ENCODE measurements around the gene SRPX2. TPM values are rescaled to one million over a fixed set of nuclear protein-coding genes. Genes with fewer than 3 reads are reported as not detected.
"Not testable (repeated sequence)": the region's sequence is repeated elsewhere in the genome, so short reads cannot be mapped to it uniquely, and the experiment has no call there.

SRPX2 gene
- total RNA-seq, 1 experiment from 2014 or later, result 30.6 TPM

DNA sequence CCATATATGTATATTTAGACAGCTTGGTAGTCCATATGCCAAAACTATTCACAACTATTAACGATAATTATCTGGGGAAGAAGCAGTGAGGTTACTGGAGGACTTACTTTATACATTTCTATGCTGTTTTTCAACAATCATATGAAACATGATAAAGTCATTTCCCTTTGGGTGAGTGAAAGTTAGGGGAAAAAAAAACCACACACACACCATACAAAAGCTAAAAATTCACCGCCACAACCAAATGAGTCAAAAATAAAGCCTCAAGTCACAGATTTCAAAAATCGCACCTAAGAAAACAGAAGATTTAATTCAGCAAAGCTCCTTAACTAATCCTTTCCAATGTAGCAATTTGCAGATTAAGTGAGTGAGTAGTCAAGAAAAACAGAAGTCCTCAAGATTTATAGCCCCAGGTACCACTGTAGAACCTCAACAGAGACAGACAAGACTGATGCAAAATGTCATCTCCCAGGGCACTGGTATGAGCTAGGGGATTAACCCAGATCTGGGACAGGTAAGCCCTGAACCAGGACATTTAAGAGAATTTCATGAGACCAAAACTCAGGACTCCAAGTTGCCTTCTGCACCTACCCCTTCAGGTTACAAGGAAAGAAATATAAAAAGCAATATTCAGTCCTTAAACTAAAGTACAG lies 52.8 kb downstream of the SRPX2 start:
- DNase-seq (ENCODE audit: low read depth), result no peak

DNA sequence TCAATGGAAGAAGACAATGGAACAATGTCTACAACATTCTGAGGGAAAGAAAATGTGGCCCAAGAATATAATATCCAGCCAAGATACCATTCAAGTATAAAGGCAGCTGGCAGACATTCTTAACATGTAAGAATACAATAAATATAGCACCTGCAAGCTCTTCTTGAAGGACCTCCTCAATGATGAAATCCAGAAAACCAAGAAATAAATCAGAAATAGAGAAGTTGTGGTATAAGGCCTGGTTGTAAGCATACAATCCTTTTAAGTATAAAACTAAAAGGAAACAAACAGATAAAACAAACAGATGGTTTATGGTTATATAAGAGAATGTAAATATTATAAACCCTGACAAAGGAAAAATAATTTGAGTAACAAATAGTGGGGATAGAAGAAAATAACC lies 54.6 kb downstream of the SRPX2 start:
- no peak for DNase-seq (ENCODE audit: low read depth)

DNA sequence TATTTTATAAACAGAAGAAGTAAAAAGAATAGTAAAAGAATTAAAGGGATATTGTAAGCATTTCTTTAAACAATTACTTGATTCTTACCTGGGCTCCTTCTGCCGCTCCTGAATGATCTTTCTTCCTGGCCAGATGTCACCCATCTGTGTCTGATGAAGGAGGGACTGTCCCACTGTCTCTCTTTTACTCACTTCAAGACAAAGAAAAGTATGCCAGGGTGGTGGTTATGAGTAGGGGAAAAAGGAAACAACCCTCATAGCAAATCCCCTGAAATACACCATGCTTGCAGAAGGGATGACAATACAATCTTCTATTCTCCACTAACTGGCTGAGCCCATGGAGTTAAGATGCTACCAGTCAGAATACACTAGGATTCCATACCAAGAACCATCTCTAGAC lies 56.8 kb downstream of the SRPX2 start:
- DNase-seq (ENCODE audit: low read depth), result no peak

DNA sequence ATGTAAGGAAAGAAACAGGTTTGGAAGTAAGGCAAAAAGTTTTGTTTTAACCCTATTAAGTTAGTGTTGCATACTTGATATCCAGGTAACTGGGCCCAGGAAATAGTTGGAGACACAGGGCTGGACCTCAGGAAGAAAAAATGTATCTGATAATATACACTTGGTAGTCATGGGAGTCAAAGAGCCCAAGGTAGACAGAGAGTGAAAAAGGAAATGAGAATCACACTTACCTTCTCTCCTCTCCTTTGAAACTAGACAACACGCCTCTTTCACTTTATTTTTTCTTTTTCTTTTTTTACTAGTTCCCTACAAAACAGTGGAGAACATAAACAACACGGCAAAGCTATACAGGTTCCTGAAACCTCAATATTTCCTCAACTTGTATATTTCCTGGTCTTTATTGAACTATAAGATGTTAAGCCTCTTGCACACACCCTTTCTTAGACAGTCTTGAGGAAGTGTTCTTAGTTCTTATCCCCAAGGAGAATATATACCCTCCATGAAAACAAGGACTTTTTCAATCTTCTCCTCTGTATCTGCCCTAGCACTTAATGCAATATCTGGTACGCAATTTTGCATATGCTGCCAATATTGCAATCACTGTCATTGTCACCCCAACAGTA lies 60.7 kb downstream of the SRPX2 start:
- DNase-seq (ENCODE audit: low read depth), result no peak

DNA sequence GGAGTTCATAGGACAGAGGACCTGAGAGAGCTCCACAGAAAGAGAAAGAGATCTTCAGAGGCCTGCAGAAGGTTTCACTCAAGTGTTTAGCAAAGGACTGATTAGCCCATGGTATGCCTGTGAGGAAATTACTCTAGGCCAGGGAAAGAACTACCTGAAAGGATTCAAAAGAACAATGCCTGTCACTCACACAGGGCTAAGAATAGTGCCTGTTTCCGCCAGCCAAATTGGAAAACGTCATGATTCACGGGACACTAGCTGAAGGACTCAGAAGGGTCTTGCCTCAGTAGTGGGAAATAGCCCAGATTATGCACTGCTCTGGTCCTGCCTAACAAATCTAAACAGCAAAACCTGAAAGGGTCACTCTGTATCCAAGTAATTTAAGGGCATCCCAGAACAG lies 66.8 kb downstream of the SRPX2 start:
- no peak for DNase-seq (ENCODE audit: low read depth)

DNA sequence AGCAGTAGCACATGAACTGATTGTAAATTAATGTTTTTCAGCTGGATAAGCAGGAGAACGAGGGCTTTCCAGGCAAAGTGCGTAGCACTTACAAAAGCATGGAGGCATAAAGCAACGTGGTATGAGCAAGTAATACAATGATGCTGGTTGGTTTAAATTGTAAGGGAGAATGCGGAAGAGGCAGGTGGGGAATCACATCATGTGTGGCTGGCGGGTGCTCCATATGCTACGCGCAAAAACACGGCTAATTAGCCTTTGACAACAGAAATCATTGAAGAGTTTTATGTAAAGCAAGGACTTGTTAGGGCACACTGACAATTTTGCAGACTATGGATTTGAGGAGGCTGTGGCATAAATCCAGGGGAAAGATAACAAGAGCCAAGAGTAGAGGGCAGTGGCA lies 73.4 kb downstream of the SRPX2 start:
- no peak for DNase-seq (ENCODE audit: low read depth)

DNA sequence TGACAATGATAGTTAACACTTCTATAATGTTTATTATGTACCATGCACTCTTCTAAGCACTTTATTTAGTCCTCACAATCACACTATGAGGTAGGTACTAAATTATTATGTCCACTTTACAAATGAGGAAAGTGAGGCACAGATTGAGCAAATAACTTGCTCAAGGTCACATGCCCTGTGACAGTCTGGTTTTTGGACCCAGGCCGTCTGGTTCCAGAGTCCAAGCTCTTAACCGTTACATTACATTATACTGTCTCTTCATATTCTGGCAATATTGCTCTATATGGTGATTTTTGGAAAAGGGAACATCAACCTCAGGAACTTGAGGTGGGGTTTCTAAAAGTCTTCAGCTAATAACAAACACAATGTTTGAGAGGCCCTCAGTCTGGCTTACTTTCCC lies 75.1 kb downstream of the SRPX2 start:
- DNase-seq (ENCODE audit: low read depth), result no peak

DNA sequence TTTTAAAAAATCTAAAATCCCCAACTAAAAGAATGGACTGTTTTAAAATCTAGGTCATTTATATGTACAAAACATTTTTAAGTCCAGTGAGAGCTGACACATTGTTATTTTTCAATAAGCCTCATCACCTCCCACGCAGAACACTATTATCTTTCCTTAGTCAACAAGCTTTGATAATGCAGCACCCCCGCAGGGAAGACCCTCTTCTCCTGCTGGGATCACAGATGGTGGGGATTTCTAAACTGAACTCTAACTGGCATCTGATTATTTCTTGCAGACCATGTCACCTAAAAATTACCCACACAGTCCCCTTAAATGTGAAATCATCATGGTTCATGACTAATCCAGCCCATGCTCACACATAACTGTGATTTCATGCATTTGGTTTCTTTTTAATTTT lies 76.3 kb downstream of the SRPX2 start:
- peak; percentile 7 for DNase-seq (ENCODE audit: low read depth)

DNA sequence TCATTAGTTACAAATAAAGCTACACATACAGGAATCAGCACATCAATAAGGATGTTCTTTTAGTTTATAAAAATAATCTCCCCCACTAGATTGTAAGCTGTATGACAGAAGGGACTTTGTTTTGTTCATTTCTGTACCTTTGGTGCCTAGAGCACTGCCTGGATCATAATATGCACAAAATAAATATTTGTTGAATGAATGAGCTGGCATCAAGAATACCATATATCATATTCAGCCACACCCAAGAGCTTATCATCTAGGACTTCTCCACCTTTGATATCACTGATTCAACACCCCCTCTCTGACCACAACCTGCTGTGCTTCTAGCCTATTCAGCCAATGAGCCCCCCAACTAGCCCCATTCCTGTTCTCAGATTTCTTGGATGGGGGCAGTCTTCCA lies 77.3 kb downstream of the SRPX2 start:
- no peak for DNase-seq (ENCODE audit: low read depth)

DNA sequence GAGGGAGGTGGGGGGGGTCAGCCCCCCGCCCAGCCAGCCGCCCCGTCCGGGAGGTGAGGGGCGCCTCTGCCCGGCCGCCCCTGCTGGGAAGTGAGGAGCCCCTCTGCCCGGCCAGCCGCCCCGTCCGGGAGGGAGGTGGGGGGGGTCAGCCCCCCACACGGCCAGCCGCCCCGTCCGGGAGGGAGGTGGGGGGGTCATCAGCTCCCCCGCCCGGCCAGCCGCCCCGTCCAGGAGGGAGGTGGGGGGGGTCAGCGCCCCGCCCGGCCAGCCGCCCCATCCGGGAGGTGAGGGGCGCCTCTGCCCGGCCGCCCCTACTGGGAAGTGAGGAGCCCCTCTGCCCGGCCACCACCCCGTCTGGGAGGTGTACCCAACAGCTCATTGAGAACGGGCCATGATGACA lies 80.0 kb downstream of the SRPX2 start:
- not testable (repeated sequence) for DNase-seq (ENCODE audit: low read depth)

Other genes starting within 250 kb of the SRPX2 start
- gene PCDH19, start 233.9 kb upstream of the SRPX2 start, total RNA-seq (2014; rRNA removed; shearing (Covaris generic)), result 0.06 TPM in 1 of 2 replicates, not detected in the other
- not detected in 2 replicates for gene TNMD, start 59.3 kb upstream of the SRPX2 start, total RNA-seq (2014; rRNA removed; shearing (Covaris generic))
- 36.3 and 39.1 TPM in 2 replicates for gene TSPAN6, start 7.4 kb upstream of the SRPX2 start, total RNA-seq (2014; rRNA removed; shearing (Covaris generic))
- 3.1 and 3.6 TPM in 2 replicates for gene SYTL4, start 87.9 kb downstream of the SRPX2 start, total RNA-seq (2014; rRNA removed; shearing (Covaris generic))
- gene CSTF2, start 176.2 kb downstream of the SRPX2 start, total RNA-seq (2014; rRNA removed; shearing (Covaris generic)), result 55.1 and 60.3 TPM in 2 replicates
- gene NOX1, start 230.2 kb downstream of the SRPX2 start, total RNA-seq (2014; rRNA removed; shearing (Covaris generic)), result not detected in 2 replicates

Measured in Daoy (cell line).